Chondrocyte (in vitro differentiated cells): ENCODE results near the gene CXCR2. TPM values are rescaled to one million over a fixed set of nuclear protein-coding genes. Genes with fewer than 3 reads are reported as not detected.

Experiments
- DNase-seq: peaks from one replicate; pipeline ENCODE4 v3.0.0; 2021; ENCODE audit warnings: mixed read lengths, low spot score
- H3K27ac Mint-ChIP-seq: one replicate; pipeline ENCODE4 v1.8.0; 2021; ENCODE audit warnings: mild to moderate bottlenecking, moderate library complexity, mixed read lengths; ENCODE audit not compliant: unreplicated experiment
- H3K27me3 Mint-ChIP-seq: 2 replicates; pipeline ENCODE4 v1.8.0; 2021; ENCODE audit warnings: low read depth, mixed read lengths
- H3K36me3 Mint-ChIP-seq: 2 replicates; pipeline ENCODE4 v1.8.0; 2021; ENCODE audit warnings: low read depth, mixed read lengths
- H3K4me1 Mint-ChIP-seq: 2 replicates; pipeline ENCODE4 v1.8.0; 2021; ENCODE audit warnings: low read depth, mild to moderate bottlenecking, mixed read lengths
- H3K4me3 Mint-ChIP-seq: one replicate; pipeline ENCODE4 v1.8.0; 2021; ENCODE audit warnings: mild to moderate bottlenecking, moderate library complexity, mixed read lengths; ENCODE audit not compliant: unreplicated experiment
- H3K9me3 Mint-ChIP-seq: 2 replicates; pipeline ENCODE4 v1.8.0; 2021; ENCODE audit warnings: low read depth, mixed read lengths
- CTCF ChIP-seq: fragments of 200-600 bp; sonication (generic); IDR thresholded peaks from 2 replicates; pipeline ENCODE4 v1.5.0; 2021; ENCODE audit warnings: antibody characterized with exemption, mild to moderate bottlenecking, moderate library complexity
- total RNA-seq: library from RNA; stranded (reverse); gene quantifications from 3 replicates; pipeline ENCODE4 v1.2.1, GENCODE V29; 2021

CXCR2 gene
- total RNA-seq, 1 donor from 2014 or later: not detected

DNA sequence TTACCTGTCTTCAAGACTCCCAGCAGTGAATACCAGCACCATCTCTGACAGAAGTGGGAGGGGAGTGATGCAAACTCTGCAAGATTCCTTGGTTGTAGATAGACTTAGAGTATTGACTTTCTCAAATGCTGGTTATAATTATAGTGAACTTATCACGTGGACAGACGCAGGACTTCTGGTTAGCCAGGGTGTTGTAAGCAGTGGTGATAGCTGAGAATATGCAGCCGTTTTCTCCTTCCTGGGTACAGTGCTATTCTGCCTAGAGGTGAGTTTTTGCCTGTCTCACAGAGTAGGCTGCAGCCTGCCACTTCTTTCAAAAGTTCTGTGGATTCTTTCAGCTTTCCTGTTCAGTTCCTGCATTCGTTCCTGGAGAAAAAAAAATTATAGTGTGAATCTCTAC, 733 bp upstream of the CXCR2 start:
- Mint-ChIP-seq H3K27ac (no peak overlapping the region), H3K27me3 (peaks cover 37% of the 10 kb centered on the region), H3K36me3 (peaks cover 10% of the 10 kb centered on the region), H3K9me3 (peaks cover 21% of the 10 kb centered on the region), H3K4me1 (no peaks in the 10 kb centered on the region), H3K4me3 (no peak overlapping the region)
- TF ChIP-seq CTCF: no peak
- DNase-seq: no peak

- no peak overlapping the region for H3K4me3 Mint-ChIP-seq
- H3K4me1 Mint-ChIP-seq: no peaks in the 10 kb centered on the region
- no peaks in the 10 kb centered on the region for H3K36me3 Mint-ChIP-seq
- no peak for TF ChIP-seq CTCF
- peaks cover under 1% of the 10 kb centered on the region for H3K9me3 Mint-ChIP-seq
- DNase-seq: no peak
- H3K27me3 Mint-ChIP-seq: peaks cover 33% of the 10 kb centered on the region
- H3K27ac Mint-ChIP-seq: no peak overlapping the region
These were observed 2.2 kb downstream of the CXCR2 start for GRCh38 chr2:218127929-218128455.

DNA sequence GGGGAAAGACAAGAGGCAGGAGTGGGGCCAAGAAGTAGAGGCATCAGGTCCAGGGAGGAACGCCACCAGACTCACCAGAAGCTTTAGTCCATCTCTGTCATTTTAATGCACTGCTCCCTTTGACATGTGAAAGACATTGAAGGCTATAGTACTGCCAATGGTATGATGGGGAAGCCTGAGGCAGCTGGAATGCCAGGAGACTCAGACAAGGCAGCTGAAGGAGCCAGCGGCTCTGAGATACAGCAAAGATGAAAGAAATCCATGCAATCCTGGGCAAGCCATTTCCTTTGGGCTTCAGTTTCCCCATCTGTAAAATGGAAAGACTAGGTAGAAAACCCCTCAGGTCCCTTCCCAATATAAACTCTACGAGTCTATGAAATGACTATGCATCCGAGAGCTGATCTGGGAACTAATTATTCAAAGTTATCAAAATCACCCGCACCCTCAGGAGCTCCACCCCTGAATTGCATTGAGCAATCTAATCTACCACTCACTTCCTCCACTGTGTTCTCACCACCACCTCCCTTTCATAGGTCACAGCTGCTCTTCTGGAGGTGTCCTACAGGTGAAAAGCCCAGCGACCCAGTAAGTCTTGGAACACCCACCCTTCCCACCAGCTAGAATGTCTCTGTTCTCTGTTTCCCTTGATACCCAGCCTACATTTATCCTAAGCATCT, 3.1 kb downstream of the CXCR2 start:
- no peak for TF ChIP-seq CTCF
- no peaks in the 10 kb centered on the region for H3K36me3 Mint-ChIP-seq
- H3K9me3 Mint-ChIP-seq: no peaks in the 10 kb centered on the region
- no peak overlapping the region for H3K27ac Mint-ChIP-seq
- H3K4me3 Mint-ChIP-seq: no peak overlapping the region
- peaks cover 33% of the 10 kb centered on the region for H3K27me3 Mint-ChIP-seq
- DNase-seq: no peak
- no peaks in the 10 kb centered on the region for H3K4me1 Mint-ChIP-seq

- no peak overlapping the region for H3K4me3 Mint-ChIP-seq
- H3K27ac Mint-ChIP-seq: no peak overlapping the region
- no peaks in the 10 kb centered on the region for H3K9me3 Mint-ChIP-seq
- TF ChIP-seq CTCF: no peak
- no peaks in the 10 kb centered on the region for H3K36me3 Mint-ChIP-seq
- peaks cover 39% of the 10 kb centered on the region for H3K27me3 Mint-ChIP-seq
- H3K4me1 Mint-ChIP-seq: no peaks in the 10 kb centered on the region
- no peak for DNase-seq
These were observed 3.8 kb downstream of the CXCR2 start for GRCh38 chr2:218129458-218130135.

- Mint-ChIP-seq H3K9me3 (no peaks in the 10 kb centered on the region), H3K36me3 (no peaks in the 10 kb centered on the region), H3K27ac (no peak overlapping the region), H3K4me3 (no peak overlapping the region), H3K27me3 (peaks cover 39% of the 10 kb centered on the region), H3K4me1 (no peaks in the 10 kb centered on the region)
- TF ChIP-seq CTCF: no peak
- DNase-seq: no peak
These were observed 4.5 kb downstream of the CXCR2 start for GRCh38 chr2:218130377-218130776.
